ENCODE data around the gene ZNF699.

DNA sequence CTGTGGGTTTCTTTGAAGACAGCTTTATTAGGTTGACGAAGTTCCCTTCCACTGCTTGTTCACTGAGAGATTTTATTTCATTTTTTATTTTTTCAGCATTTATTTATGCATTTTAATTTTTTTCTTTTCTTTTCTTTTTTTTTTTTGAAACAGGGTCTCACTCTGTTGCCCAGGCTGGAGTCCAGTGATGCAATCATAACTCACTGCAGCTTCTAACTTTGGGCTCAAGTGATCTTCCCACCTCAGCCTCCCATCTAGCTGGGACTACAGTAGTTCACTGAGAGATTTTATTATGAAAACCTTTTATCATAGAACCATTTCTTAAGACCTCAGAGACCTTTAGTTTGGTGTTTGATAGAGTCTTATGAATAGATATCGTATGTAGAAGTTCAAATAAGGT, 42.9 kb upstream of the ZNF699 start:
- TF ChIP-seq EP300 (IDR thresholded peaks at IDR 0.05; ENCODE audit: low read depth in 2 of 2, low read length in 2 of 2) (no peak), EP300 (CRISPR knock-in tag; IDR thresholded peaks at IDR 0.05; ENCODE audit: borderline replicate concordance) (no peak), HNRNPLL (IDR thresholded peaks at IDR 0.05; ENCODE audit: low read depth, low read length, poor library complexity, severe bottlenecking) (no peak), KDM2A (CRISPR knock-in tag; IDR thresholded peaks at IDR 0.05; ENCODE audit: borderline replicate concordance, low read depth) (no peak), RFX1 (IDR thresholded peaks at IDR 0.05) (no peak), ZNF263 (CRISPR knock-in tag; IDR thresholded peaks at IDR 0.05) (no peak), FOXP4 (CRISPR knock-in tag; IDR thresholded peaks at IDR 0.05) (no peak), E2F1 (CRISPR knock-in tag; IDR thresholded peaks at IDR 0.05) (no peak), ZFP36 (IDR thresholded peaks at IDR 0.05; ENCODE audit: borderline replicate concordance, low read depth, low read length, partially characterized antibody) (no peak), POLR2A (IDR thresholded peaks at IDR 0.05; ENCODE audit: insufficient read depth in 1 of 2, low read depth in 2 of 2, low read length in 2 of 2) (no peak)
- TF ChIP-seq, protein P1, sequence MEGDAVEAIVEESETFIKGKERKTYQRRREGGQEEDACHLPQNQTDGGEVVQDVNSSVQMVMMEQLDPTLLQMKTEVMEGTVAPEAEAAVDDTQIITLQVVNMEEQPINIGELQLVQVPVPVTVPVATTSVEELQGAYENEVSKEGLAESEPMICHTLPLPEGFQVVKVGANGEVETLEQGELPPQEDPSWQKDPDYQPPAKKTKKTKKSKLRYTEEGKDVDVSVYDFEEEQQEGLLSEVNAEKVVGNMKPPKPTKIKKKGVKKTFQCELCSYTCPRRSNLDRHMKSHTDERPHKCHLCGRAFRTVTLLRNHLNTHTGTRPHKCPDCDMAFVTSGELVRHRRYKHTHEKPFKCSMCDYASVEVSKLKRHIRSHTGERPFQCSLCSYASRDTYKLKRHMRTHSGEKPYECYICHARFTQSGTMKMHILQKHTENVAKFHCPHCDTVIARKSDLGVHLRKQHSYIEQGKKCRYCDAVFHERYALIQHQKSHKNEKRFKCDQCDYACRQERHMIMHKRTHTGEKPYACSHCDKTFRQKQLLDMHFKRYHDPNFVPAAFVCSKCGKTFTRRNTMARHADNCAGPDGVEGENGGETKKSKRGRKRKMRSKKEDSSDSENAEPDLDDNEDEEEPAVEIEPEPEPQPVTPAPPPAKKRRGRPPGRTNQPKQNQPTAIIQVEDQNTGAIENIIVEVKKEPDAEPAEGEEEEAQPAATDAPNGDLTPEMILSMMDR (CRISPR knock-in tag; IDR thresholded peaks at IDR 0.05), result no peak
